Hepatocyte (in vitro differentiated cells): ENCODE data around the gene CCDC201.

ENCODE experiments used
- CTCF ChIP-seq: fragments of 200-600 bp; sonication (generic); IDR thresholded peaks from 2 replicates; pipeline ENCODE4 v1.5.1; 2016; ENCODE audit warnings: antibody characterized with exemption, mild to moderate bottlenecking; ENCODE audit not compliant: poor library complexity
- EZH2 ChIP-seq: fragments of 200-600 bp; sonication (generic); IDR thresholded peaks from 2 replicates; pipeline ENCODE4 v1.6.1; 2016; ENCODE audit warnings: antibody characterized with exemption, mild to moderate bottlenecking, borderline replicate concordance
- EZH2phosphoT487 ChIP-seq: fragments of 200-600 bp; sonication (generic); IDR thresholded peaks from one replicate; pipeline ENCODE4 v1.6.1; 2018; ENCODE audit warnings: antibody characterized with exemption, mild to moderate bottlenecking, low read depth, moderate library complexity; ENCODE audit not compliant: unreplicated experiment, severe bottlenecking

GRCh38 chr7:45910855-45911254, 38.0 kb upstream of the CCDC201 start:
- TF ChIP-seq EZH2phosphoT487: no peak
- no peak for TF ChIP-seq CTCF
- TF ChIP-seq EZH2: no peak
